ENCODE results near the gene IQGAP3. TPM values are rescaled to one million over a fixed set of nuclear protein-coding genes. Genes with fewer than 3 reads are reported as not detected.

IQGAP3 gene
- total RNA-seq, 2 experiments from 2014 or later: not detected

DNA sequence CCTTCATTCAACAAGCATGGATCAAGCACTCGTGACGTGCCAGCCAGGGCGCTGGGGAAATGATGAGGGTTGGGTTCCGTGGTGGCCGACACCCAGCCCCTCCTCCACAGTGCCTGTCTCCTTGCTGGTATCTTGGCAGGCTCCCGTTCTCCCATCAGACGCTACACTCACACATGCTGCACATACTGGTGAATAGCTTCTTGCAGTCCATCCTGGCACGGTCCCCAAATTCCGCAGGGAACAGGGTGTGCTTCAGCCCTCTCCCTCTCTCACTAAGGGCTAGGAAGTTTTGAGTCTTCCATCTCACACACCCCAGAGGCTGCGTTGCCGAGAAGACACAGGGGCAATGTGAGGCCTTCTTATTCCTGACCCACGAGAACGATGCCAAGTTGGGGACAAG lies 61.7 kb downstream of the IQGAP3 start:
- intact Hi-C loops (cut with DNase I, micrococcal nuclease): no loop called here
- ChIA-PET CTCF (interaction anchor here (0.6 to 1.4 kb wide), 2 partner anchors 10 to 58 kb away, joined by 3 to 5 read pairs; partner anchors contain the start of gene MEF2D), POLR2A (no interaction called here)
- no peaks in the 10 kb centered on the region for H3K36me3 ChIP-seq (ENCODE audit: insufficient read depth, low read length)
- peaks cover 43% of the 10 kb centered on the region for H3K4me1 Mint-ChIP-seq (ENCODE audit: low read depth)
- TF ChIP-seq, protein P1, sequence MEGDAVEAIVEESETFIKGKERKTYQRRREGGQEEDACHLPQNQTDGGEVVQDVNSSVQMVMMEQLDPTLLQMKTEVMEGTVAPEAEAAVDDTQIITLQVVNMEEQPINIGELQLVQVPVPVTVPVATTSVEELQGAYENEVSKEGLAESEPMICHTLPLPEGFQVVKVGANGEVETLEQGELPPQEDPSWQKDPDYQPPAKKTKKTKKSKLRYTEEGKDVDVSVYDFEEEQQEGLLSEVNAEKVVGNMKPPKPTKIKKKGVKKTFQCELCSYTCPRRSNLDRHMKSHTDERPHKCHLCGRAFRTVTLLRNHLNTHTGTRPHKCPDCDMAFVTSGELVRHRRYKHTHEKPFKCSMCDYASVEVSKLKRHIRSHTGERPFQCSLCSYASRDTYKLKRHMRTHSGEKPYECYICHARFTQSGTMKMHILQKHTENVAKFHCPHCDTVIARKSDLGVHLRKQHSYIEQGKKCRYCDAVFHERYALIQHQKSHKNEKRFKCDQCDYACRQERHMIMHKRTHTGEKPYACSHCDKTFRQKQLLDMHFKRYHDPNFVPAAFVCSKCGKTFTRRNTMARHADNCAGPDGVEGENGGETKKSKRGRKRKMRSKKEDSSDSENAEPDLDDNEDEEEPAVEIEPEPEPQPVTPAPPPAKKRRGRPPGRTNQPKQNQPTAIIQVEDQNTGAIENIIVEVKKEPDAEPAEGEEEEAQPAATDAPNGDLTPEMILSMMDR (IDR thresholded peaks at IDR 0.05): no peak
- no peaks in the 10 kb centered on the region for H3K27me3 Mint-ChIP-seq
- ATAC-seq (ENCODE audit: poor library complexity) (no peak), DNase-seq (no peak)
- peaks cover 21% of the 10 kb centered on the region for H3K4me1 ChIP-seq (ENCODE audit: insufficient read depth, low read length)
- no peaks in the 10 kb centered on the region for H3K27me3 ChIP-seq (ENCODE audit: control insufficient read depth in 1 of 2, insufficient read depth in 2 of 2, low read length in 2 of 2)
- peak overlapping the region; percentile 39 for H3K27ac Mint-ChIP-seq
- no peaks in the 10 kb centered on the region for H3K9me3 ChIP-seq (ENCODE audit: control insufficient read depth in 1 of 2, insufficient read depth in 1 of 2, low read length in 2 of 2)
- no peak overlapping the region for H3K4me3 ChIP-seq (ENCODE audit: low read length)
- H3K36me3 Mint-ChIP-seq (ENCODE audit: low read depth): no peaks in the 10 kb centered on the region
- H3K27ac ChIP-seq (ENCODE audit: low read depth in 1 of 2, low read length in 2 of 2): no peak overlapping the region
- H3K9me3 Mint-ChIP-seq: no peaks in the 10 kb centered on the region
- H3K4me3 Mint-ChIP-seq: no peak overlapping the region

DNA sequence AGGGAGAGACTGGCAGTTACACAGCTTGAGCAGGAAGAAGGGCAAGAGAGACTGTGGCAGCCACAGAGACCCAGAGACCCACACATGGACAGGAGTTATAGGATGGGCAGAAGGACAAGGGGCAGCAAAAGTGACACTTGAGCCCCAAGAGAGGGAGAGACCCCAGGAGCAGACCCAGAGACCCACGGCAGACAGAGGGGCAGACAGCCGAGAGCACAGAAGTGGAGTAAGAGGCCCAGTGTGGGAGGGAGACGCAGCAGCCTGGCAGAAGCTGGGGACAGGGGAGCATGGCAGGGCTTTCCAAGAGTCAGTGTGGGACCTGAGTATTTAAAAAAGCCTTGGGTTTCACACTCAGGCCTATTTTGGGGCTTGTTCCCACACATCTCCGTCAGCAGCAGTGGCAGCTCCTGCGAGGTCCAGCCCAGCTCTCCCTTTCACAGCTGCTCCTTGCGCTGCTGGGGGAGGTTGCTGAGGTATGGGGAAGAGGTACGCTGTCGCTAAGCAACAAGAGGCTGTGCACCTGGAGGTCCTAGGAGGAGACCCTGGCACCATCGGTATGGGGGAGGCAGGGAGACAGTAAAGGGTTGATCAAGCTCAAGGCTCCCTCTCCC lies 62.8 kb downstream of the IQGAP3 start:
- DNase-seq (peak in 1 of 14 experiments; percentile 11), ATAC-seq (ENCODE audit: poor library complexity) (no peak)
- intact Hi-C loops (cut with DNase I, micrococcal nuclease): loop anchor here (5.0 to 10.0 kb wide), 3 partner anchors 73 to 255 kb away; partner anchors contain the start of genes ISG20L2 (in 1 of the 2), METTL25B (in 1 of the 2) and PRCC (in 1 of the 2)
- H3K36me3 Mint-ChIP-seq (ENCODE audit: low read depth): peaks cover 4% of the 10 kb centered on the region
- Histone ChIP-seq H3K4me3 (ENCODE audit: low read length) (no peak overlapping the region), H3K36me3 (ENCODE audit: insufficient read depth, low read length) (no peaks in the 10 kb centered on the region), H3K4me1 (ENCODE audit: insufficient read depth, low read length) (peaks cover 32% of the 10 kb centered on the region), H3K9me3 (ENCODE audit: control insufficient read depth in 1 of 2, insufficient read depth in 1 of 2, low read length in 2 of 2) (no peaks in the 10 kb centered on the region), H3K27me3 (ENCODE audit: control insufficient read depth in 1 of 2, insufficient read depth in 2 of 2, low read length in 2 of 2) (no peaks in the 10 kb centered on the region), H3K27ac (ENCODE audit: low read depth in 1 of 2, low read length in 2 of 2) (no peak overlapping the region)
- no peak overlapping the region for H3K4me3 Mint-ChIP-seq
- H3K27ac Mint-ChIP-seq: peak overlapping the region; percentile 97
- ChIA-PET CTCF (interaction anchor here (1.4 kb wide), 1 partner anchor 9 kb away, joined by 3 read pairs; the partner anchor contains the start of gene MEF2D), POLR2A (interaction anchor here (1.1 to 1.5 kb wide), 2 partner anchors 9 to 33 kb away, joined by 5 read pairs; partner anchors contain the start of gene MEF2D)
- H3K27me3 Mint-ChIP-seq: no peaks in the 10 kb centered on the region
- H3K9me3 Mint-ChIP-seq: no peaks in the 10 kb centered on the region
- TF ChIP-seq, protein P1 (IDR thresholded peaks at IDR 0.05): no peak
- peaks cover 54% of the 10 kb centered on the region for H3K4me1 Mint-ChIP-seq (ENCODE audit: low read depth)

DNA sequence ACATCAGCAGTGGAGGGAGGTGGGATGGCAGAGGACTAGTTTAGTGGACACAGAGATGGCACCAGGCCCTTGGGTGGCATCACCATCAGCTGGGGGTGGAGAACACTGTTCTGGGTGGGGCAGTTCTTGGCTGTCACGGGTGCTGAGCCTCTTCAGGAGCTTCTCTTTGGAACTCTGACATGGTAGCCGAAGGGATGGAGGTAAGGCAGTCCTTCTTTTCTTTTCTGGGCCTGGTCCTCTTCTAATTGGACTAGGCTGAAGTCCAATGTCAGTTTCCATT lies 63.5 kb downstream of the IQGAP3 start:
- H3K9me3 Mint-ChIP-seq: no peaks in the 10 kb centered on the region
- H3K4me3 ChIP-seq (ENCODE audit: low read length): no peak overlapping the region
- peak overlapping the region; percentile 97 for H3K27ac Mint-ChIP-seq
- intact Hi-C loops (cut with DNase I, micrococcal nuclease): loop anchor here (5.0 to 10.0 kb wide), 3 partner anchors 73 to 256 kb away; partner anchors contain the start of genes ISG20L2 (in 1 of the 2), METTL25B (in 1 of the 2) and PRCC (in 1 of the 2)
- H3K27ac ChIP-seq (ENCODE audit: low read depth in 1 of 2, low read length in 2 of 2): no peak overlapping the region
- peaks cover 39% of the 10 kb centered on the region for H3K4me1 ChIP-seq (ENCODE audit: insufficient read depth, low read length)
- H3K27me3 Mint-ChIP-seq: no peaks in the 10 kb centered on the region
- no peaks in the 10 kb centered on the region for H3K27me3 ChIP-seq (ENCODE audit: control insufficient read depth in 1 of 2, insufficient read depth in 2 of 2, low read length in 2 of 2)
- ChIA-PET CTCF (interaction anchor here (1.1 kb wide), 1 partner anchor 99 kb away, joined by 3 read pairs; no protein-coding TSS in a partner anchor), POLR2A (interaction anchor here (1.1 to 1.5 kb wide), 4 partner anchors 8 to 72 kb away, joined by 3 to 8 read pairs (median 5); partner anchors contain the start of gene MEF2D)
- peaks cover 4% of the 10 kb centered on the region for H3K36me3 Mint-ChIP-seq (ENCODE audit: low read depth)
- no peaks in the 10 kb centered on the region for H3K36me3 ChIP-seq (ENCODE audit: insufficient read depth, low read length)
- TF ChIP-seq, protein P1 (IDR thresholded peaks at IDR 0.05): no peak
- H3K4me1 Mint-ChIP-seq (ENCODE audit: low read depth): peaks cover 60% of the 10 kb centered on the region
- ATAC-seq (ENCODE audit: poor library complexity) (no peak), DNase-seq (peak in 1 of 14 experiments; percentile 7)
- no peaks in the 10 kb centered on the region for H3K9me3 ChIP-seq (ENCODE audit: control insufficient read depth in 1 of 2, insufficient read depth in 1 of 2, low read length in 2 of 2)
- no peak overlapping the region for H3K4me3 Mint-ChIP-seq

Data from CD4-positive, alpha-beta T cell (primary cell).